H9 (cell line): ENCODE data around the gene GABRR2. TPM values are rescaled to one million over a fixed set of nuclear protein-coding genes. Genes with fewer than 3 reads are reported as not detected.

Experiments
- DNase-seq: peaks from one replicate; pipeline ENCODE4 v3.0.0-alpha.2; 2017
- H2AFZ ChIP-seq: one replicate; pipeline ENCODE4 v1.6.1; 2013; ENCODE audit warnings: mild to moderate bottlenecking, low read length, control low read depth, moderate library complexity
- H2AK5ac ChIP-seq: 2 replicates; pipeline ENCODE4 v1.6.1; 2013; ENCODE audit warnings: low read length, control low read depth, mixed read lengths; ENCODE audit not compliant: insufficient read length
- H2BK120ac ChIP-seq: one replicate; pipeline ENCODE4 v1.6.1; 2013; ENCODE audit warnings: low read depth, mild to moderate bottlenecking, low read length, control low read depth, inconsistent platforms; ENCODE audit not compliant: poor library complexity, severe bottlenecking
- H2BK12ac ChIP-seq: 2 replicates; pipeline ENCODE4 v1.6.1; 2013; ENCODE audit warnings: low read length, control low read depth, mixed read lengths, low read depth; ENCODE audit not compliant: insufficient read length
- H2BK15ac ChIP-seq: 2 replicates; pipeline ENCODE4 v1.6.1; 2013; ENCODE audit warnings: low read depth, low read length, control low read depth
- H2BK20ac ChIP-seq: one replicate; pipeline ENCODE4 v1.6.1; 2013; ENCODE audit warnings: low read depth, mild to moderate bottlenecking, low read length, control low read depth, inconsistent platforms; ENCODE audit not compliant: poor library complexity, severe bottlenecking
- H2BK5ac ChIP-seq: 2 replicates; pipeline ENCODE4 v1.6.1; 2013; ENCODE audit warnings: low read length, control low read depth, mixed read lengths; ENCODE audit not compliant: insufficient read length
- H3K14ac ChIP-seq: 2 replicates; pipeline ENCODE4 v1.6.1; 2013; ENCODE audit warnings: low read length, control low read depth; ENCODE audit not compliant: insufficient read depth
- H3K18ac ChIP-seq: 2 replicates; pipeline ENCODE4 v1.6.1; 2013; ENCODE audit warnings: low read depth, mild to moderate bottlenecking, mixed read lengths, low read length, control low read depth; ENCODE audit not compliant: insufficient read length
- H3K23ac ChIP-seq: 2 replicates; pipeline ENCODE4 v1.6.1; 2013; ENCODE audit warnings: low read length, control low read depth, mixed read lengths, low read depth; ENCODE audit not compliant: insufficient read length
- H3K23me2 ChIP-seq: 2 replicates; pipeline ENCODE4 v1.6.1; 2013; ENCODE audit warnings: low read depth, mild to moderate bottlenecking, mixed read lengths, low read length, control low read depth; ENCODE audit not compliant: insufficient read length, poor library complexity, severe bottlenecking
- H3K27ac ChIP-seq: 2 replicates; pipeline ENCODE4 v1.5.1; 2013; ENCODE audit warnings: low read length, control low read depth, mixed read lengths, low read depth; ENCODE audit not compliant: insufficient read length
- H3K27me3 ChIP-seq: 2 replicates; pipeline ENCODE4 v1.6.1; 2013; ENCODE audit warnings: low read length, control low read depth, inconsistent platforms; ENCODE audit not compliant: insufficient read depth
- H3K4ac ChIP-seq: 2 replicates; pipeline ENCODE4 v1.6.1; 2013; ENCODE audit warnings: low read depth, mild to moderate bottlenecking, control low read depth, inconsistent platforms, low read length, moderate library complexity
- H3K4me1 ChIP-seq: 2 replicates; pipeline ENCODE4 v1.6.1; 2013; ENCODE audit warnings: low read length, control low read depth, inconsistent platforms; ENCODE audit not compliant: insufficient read depth
- H3K4me2 ChIP-seq: 2 replicates; pipeline ENCODE4 v1.6.1; 2013; ENCODE audit warnings: low read length, control low read depth, mixed read lengths; ENCODE audit not compliant: insufficient read length, insufficient read depth
- H3K56ac ChIP-seq: 2 replicates; pipeline ENCODE4 v1.6.1; 2013; ENCODE audit warnings: low read depth, mild to moderate bottlenecking, mixed read lengths, low read length, control low read depth; ENCODE audit not compliant: insufficient read length
- H3K79me1 ChIP-seq: 2 replicates; pipeline ENCODE4 v1.6.1; 2013; ENCODE audit warnings: low read depth, mild to moderate bottlenecking, moderate library complexity, low read length, control low read depth, inconsistent platforms; ENCODE audit not compliant: insufficient read depth, poor library complexity, severe bottlenecking
- H3K79me2 ChIP-seq: 2 replicates; pipeline ENCODE4 v1.6.1; 2013; ENCODE audit warnings: low read length, control low read depth, inconsistent platforms; ENCODE audit not compliant: insufficient read depth
- H3K9ac ChIP-seq: 2 replicates; pipeline ENCODE4 v1.6.1; 2013; ENCODE audit warnings: low read length, control low read depth, mixed read lengths; ENCODE audit not compliant: insufficient read length; ENCODE audit errors: extremely low read depth
- H3K9me3 ChIP-seq: one replicate; pipeline ENCODE4 v1.6.1; 2013; ENCODE audit warnings: low read depth, low read length, inconsistent platforms; ENCODE audit not compliant: control insufficient read depth
- H3T11ph ChIP-seq: one replicate; pipeline ENCODE4 v1.6.1; 2013; ENCODE audit warnings: mild to moderate bottlenecking, low read length, control low read depth, inconsistent platforms
- H4K20me1 ChIP-seq: one replicate; pipeline ENCODE4 v1.6.1; 2013; ENCODE audit not compliant: control insufficient read depth, insufficient read length, insufficient read depth
- H4K5ac ChIP-seq: 2 replicates; pipeline ENCODE4 v1.6.1; 2013; ENCODE audit warnings: low read depth, mild to moderate bottlenecking, mixed read lengths, low read length, control low read depth; ENCODE audit not compliant: insufficient read length
- H4K8ac ChIP-seq: replicated peaks from 2 replicates; pipeline ENCODE4 v1.6.1; 2013; ENCODE audit warnings: low read length, control low read depth, mixed read lengths, low read depth; ENCODE audit not compliant: insufficient read length
- H4K91ac ChIP-seq: 2 replicates; pipeline ENCODE4 v1.6.1; 2013; ENCODE audit warnings: low read depth, mild to moderate bottlenecking, moderate library complexity, mixed read lengths, low read length, control low read depth; ENCODE audit not compliant: insufficient read length
- H3K27ac Mint-ChIP-seq, 3 experiments: 2 replicates in 2 of 3; 3 replicates in 1 of 3; pipeline ENCODE4 v1.8.0; 2020 to 2021; ENCODE audit warnings: mixed read lengths in 3 of 3, mild to moderate bottlenecking in 1 of 3, moderate library complexity in 1 of 3
- H3K27me3 Mint-ChIP-seq: 2 replicates; pipeline ENCODE4 v1.8.0; 2021; ENCODE audit warnings: low read depth, mild to moderate bottlenecking, moderate library complexity, mixed read lengths
- H3K36me3 Mint-ChIP-seq, 3 experiments: 2 replicates in 2 of 3; 3 replicates in 1 of 3; pipeline ENCODE4 v1.8.0; 2020 to 2021; ENCODE audit warnings: low read depth in 3 of 3, mixed read lengths in 3 of 3; ENCODE audit not compliant: insufficient read depth in 1 of 3
- H3K4me1 Mint-ChIP-seq, 2 experiments: 2 replicates each; pipeline ENCODE4 v1.8.0; 2020; ENCODE audit warnings: mixed read lengths in 2 of 2
- H3K4me3 Mint-ChIP-seq, 2 experiments: 2 replicates in 1 of 2; 3 replicates in 1 of 2; pipeline ENCODE4 v1.8.0; 2020 to 2021; ENCODE audit warnings: mild to moderate bottlenecking in 2 of 2, mixed read lengths in 2 of 2, moderate library complexity in 1 of 2
- H3K9me3 Mint-ChIP-seq, 2 experiments: 2 replicates in 1 of 2; 3 replicates in 1 of 2; pipeline ENCODE4 v1.8.0; 2020; ENCODE audit warnings: mild to moderate bottlenecking in 2 of 2, mixed read lengths in 2 of 2, moderate library complexity in 1 of 2
- WGBS: extraction: QIAGEN DNeasy Blood & Tissue Kit; methylation state at CpG from one replicate; pipeline ENCODE4 v1.1.7; 2013; ENCODE audit warnings: missing lambda C conversion rate, low lambda C conversion rate, mixed read lengths; ENCODE audit not compliant: insufficient read length; ENCODE audit errors: extremely low coverage; 5-methylcytosine and 5-hydroxymethylcytosine counted together
- total RNA-seq: library from RNA; stranded (reverse); gene quantifications from 2 replicates; pipeline ENCODE4 v1.2.1, GENCODE V29; 2021
- TF ChIP-seq, protein P1 (sequence below): fragments of 200-600 bp; sonication (generic); conservative IDR thresholded peaks from 3 replicates; pipeline ENCODE4 v1.8.0; 2021; ENCODE audit warnings: antibody characterized with exemption, mild to moderate bottlenecking

The GABRR2 gene
- total RNA-seq, 1 experiment from 2014 or later = not detected

DNA sequence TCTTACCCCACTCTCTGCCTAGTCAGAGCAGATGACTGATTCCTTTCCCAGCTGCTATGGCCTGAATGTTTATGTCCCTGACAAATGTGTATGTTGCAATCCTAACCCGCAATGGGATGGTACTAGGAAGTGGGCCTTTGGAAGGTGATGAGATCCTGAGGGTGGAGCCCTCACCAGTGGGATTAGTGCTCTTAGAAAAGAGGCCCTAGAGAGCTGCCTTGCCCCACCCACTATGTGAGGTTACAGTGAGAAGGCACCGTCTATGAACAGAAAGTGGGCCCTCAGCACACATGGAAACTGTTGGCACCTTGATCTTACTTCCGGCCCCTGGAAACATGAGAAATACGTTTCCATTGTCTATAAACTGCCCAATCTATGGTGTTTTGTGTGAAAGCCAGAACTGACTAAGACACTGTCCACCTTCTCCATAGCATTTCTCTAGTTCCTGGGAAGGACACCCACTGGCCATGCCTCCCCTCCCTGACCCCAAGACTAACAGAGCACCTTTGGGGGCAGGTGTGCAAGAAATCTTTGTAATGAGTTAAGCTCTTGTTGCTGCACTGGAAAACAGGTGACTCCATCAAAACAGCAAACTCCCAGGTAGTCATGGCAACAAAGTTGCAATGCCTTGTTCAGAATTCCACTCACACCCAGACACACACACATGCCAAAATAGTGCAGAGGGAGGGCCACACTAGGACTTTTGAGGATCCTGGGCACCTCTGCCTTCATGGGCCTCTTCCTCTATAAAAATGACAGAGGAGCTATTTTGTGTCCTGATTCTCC lies 16.2 kb downstream of the GABRR2 start:
- H3K4me3 Mint-ChIP-seq = no peak overlapping the region
- no peaks in the 10 kb centered on the region for H3K27me3 ChIP-seq
- H3K27ac Mint-ChIP-seq = no peak overlapping the region
- no peak overlapping the region for H3T11ph ChIP-seq
- no peak overlapping the region for H2AFZ ChIP-seq
- no peak overlapping the region for H2BK5ac ChIP-seq
- no peak overlapping the region for H4K91ac ChIP-seq
- no peak overlapping the region for H3K4ac ChIP-seq
- no peaks in the 10 kb centered on the region for H3K79me1 ChIP-seq
- no peak overlapping the region for H4K5ac ChIP-seq
- 0 out of 2 replicates have a peak, but pooled peaks cover 1% of the 10 kb centered on the region for H3K27me3 Mint-ChIP-seq
- no peak overlapping the region for H2AK5ac ChIP-seq
- H3K23ac ChIP-seq = no peak overlapping the region
- no peaks in the 10 kb centered on the region for H3K79me2 ChIP-seq
- H3K9ac ChIP-seq = no peak overlapping the region
- no peak overlapping the region for H2BK15ac ChIP-seq
- no peak for DNase-seq
- no peak overlapping the region for H3K4me2 ChIP-seq
- peaks cover 10 to 18% of the 10 kb centered on the region in 2 experiments for H3K4me1 Mint-ChIP-seq
- H4K8ac ChIP-seq = no peak overlapping the region
- TF ChIP-seq, protein P1, sequence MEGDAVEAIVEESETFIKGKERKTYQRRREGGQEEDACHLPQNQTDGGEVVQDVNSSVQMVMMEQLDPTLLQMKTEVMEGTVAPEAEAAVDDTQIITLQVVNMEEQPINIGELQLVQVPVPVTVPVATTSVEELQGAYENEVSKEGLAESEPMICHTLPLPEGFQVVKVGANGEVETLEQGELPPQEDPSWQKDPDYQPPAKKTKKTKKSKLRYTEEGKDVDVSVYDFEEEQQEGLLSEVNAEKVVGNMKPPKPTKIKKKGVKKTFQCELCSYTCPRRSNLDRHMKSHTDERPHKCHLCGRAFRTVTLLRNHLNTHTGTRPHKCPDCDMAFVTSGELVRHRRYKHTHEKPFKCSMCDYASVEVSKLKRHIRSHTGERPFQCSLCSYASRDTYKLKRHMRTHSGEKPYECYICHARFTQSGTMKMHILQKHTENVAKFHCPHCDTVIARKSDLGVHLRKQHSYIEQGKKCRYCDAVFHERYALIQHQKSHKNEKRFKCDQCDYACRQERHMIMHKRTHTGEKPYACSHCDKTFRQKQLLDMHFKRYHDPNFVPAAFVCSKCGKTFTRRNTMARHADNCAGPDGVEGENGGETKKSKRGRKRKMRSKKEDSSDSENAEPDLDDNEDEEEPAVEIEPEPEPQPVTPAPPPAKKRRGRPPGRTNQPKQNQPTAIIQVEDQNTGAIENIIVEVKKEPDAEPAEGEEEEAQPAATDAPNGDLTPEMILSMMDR = no peak
- no peak overlapping the region for H3K27ac ChIP-seq
- H3K9me3 Mint-ChIP-seq = peaks cover 3 to 4% of the 10 kb centered on the region in 2 experiments; a peak in 3 of 5 replicates
- H3K4me1 ChIP-seq = no peaks in the 10 kb centered on the region
- H2BK20ac ChIP-seq = no peak overlapping the region
- no peaks in the 10 kb centered on the region for H3K9me3 ChIP-seq
- H2BK120ac ChIP-seq = no peak overlapping the region
- WGBS = no CpG with 5 or more reads among the region's 4 CpGs
- no peaks in the 10 kb centered on the region for H3K23me2 ChIP-seq
- no peak overlapping the region for H3K56ac ChIP-seq
- no peaks in the 10 kb centered on the region; a peak in 1 of 7 replicates for H3K36me3 Mint-ChIP-seq
- no peaks in the 10 kb centered on the region for H4K20me1 ChIP-seq
- H3K14ac ChIP-seq = no peak overlapping the region
- H3K18ac ChIP-seq = no peak overlapping the region
- H2BK12ac ChIP-seq = no peak overlapping the region
